GM18505 (cell line): ENCODE measurements around the gene GZMM.
A peak's percentile ranks its signal among the peaks of the same experiment; 100 is the strongest.

Experiments used
- ATAC-seq: cut with Tn5 transposase; IDR thresholded peaks from one replicate; pipeline ENCODE4 v1.9.1; 2021; ENCODE audit not compliant: unreplicated experiment
- POLR2A ChIP-seq: IDR thresholded peaks from 4 replicates; pipeline ENCODE4 v1.6.1; 2011; ENCODE audit warnings: borderline replicate concordance; ENCODE audit not compliant: insufficient read depth, insufficient read length; ENCODE audit errors: extremely low read depth

The GZMM gene

GRCh38 chr19:543910-544608 lies at the start of gene GZMM:
TSS of gene GZMM (plus strand) at chr19:544053. CDS start at chr19:544072, 19 bp downstream.
- TF ChIP-seq POLR2A = no peak
- no peak for ATAC-seq

GRCh38 chr19:494171-495080 lies 49.4 kb upstream of the GZMM start:
- ATAC-seq = no peak
- TF ChIP-seq POLR2A = no peak

- TF ChIP-seq POLR2A = no peak
- ATAC-seq = no peak
Observed at GRCh38 chr19:495081-495401, 48.8 kb upstream of the GZMM start.

GRCh38 chr19:495402-496111 lies 48.3 kb upstream of the GZMM start:
- TF ChIP-seq POLR2A = no peak
- no peak for ATAC-seq

- no peak for TF ChIP-seq POLR2A
- ATAC-seq = no peak
Observed at GRCh38 chr19:496112-496665, 47.7 kb upstream of the GZMM start, which contains the start of gene MADCAM1. TSS of gene MADCAM1 (plus strand) at chr19:496486. CDS start at chr19:496500, 14 bp downstream.

GRCh38 chr19:496986-497385 lies 46.9 kb upstream of the GZMM start:
- TF ChIP-seq POLR2A = no peak
- ATAC-seq = no peak

- ATAC-seq = no peak
- no peak for TF ChIP-seq POLR2A
Observed at GRCh38 chr19:497491-497868, 46.4 kb upstream of the GZMM start.

GRCh38 chr19:497869-498510 lies 45.9 kb upstream of the GZMM start:
- TF ChIP-seq POLR2A = no peak
- ATAC-seq = no peak

- TF ChIP-seq POLR2A = no peak
- no peak for ATAC-seq
Observed at GRCh38 chr19:498511-498891, 45.4 kb upstream of the GZMM start.

- TF ChIP-seq POLR2A = no peak
- ATAC-seq = no peak
Observed at GRCh38 chr19:498977-499623, 44.8 kb upstream of the GZMM start.

GRCh38 chr19:501646-502045 lies 42.2 kb upstream of the GZMM start:
- no peak for ATAC-seq
- TF ChIP-seq POLR2A = no peak

GRCh38 chr19:504616-505015 lies 39.2 kb upstream of the GZMM start:
- no peak for ATAC-seq
- no peak for TF ChIP-seq POLR2A

GRCh38 chr19:506404-507285 lies 37.2 kb upstream of the GZMM start:
- ATAC-seq = peak; percentile 56

More at GRCh38 chr19:506404-507285, 37.2 kb upstream of the GZMM start:
- peak; percentile 65 for TF ChIP-seq POLR2A
